IPS-15b (cell line): ENCODE results near the gene AGER.
A peak's percentile ranks its signal among the peaks of the same experiment; 100 is the strongest.

Experiments
- H3K27me3 ChIP-seq: one replicate; pipeline ENCODE4 v1.6.1; 2013; ENCODE audit warnings: low read length; ENCODE audit not compliant: control insufficient read depth, insufficient read depth
- H3K36me3 ChIP-seq: one replicate; pipeline ENCODE4 v1.6.1; 2013; ENCODE audit warnings: low read length; ENCODE audit not compliant: control insufficient read depth, insufficient read depth
- H3K4me1 ChIP-seq: one replicate; pipeline ENCODE4 v1.6.1; 2013; ENCODE audit warnings: mild to moderate bottlenecking, low read length; ENCODE audit not compliant: control insufficient read depth, insufficient read depth
- H3K4me3 ChIP-seq: one replicate; pipeline ENCODE4 v1.5.1; 2013; ENCODE audit warnings: low read depth, low read length
- H3K9ac ChIP-seq: one replicate; pipeline ENCODE4 v1.6.1; 2013; ENCODE audit warnings: low read depth, mild to moderate bottlenecking, low read length
- H3K9me3 ChIP-seq: one replicate; pipeline ENCODE4 v1.6.1; 2013; ENCODE audit warnings: mild to moderate bottlenecking, low read length; ENCODE audit not compliant: control insufficient read depth, insufficient read depth

Gene AGER

GRCh38 chr6:32181148-32181702, 2.8 kb downstream of the AGER start:
- Histone ChIP-seq H3K36me3 (peaks cover 25% of the 10 kb centered on the region), H3K9me3 (no peaks in the 10 kb centered on the region), H3K4me3 (no peak overlapping the region), H3K4me1 (peaks cover 5% of the 10 kb centered on the region), H3K9ac (no peak overlapping the region), H3K27me3 (no peaks in the 10 kb centered on the region)

- Histone ChIP-seq H3K36me3 (peaks cover 25% of the 10 kb centered on the region), H3K9me3 (no peaks in the 10 kb centered on the region), H3K27me3 (no peaks in the 10 kb centered on the region), H3K9ac (no peak overlapping the region), H3K4me1 (peaks cover 5% of the 10 kb centered on the region), H3K4me3 (peak overlapping the region; percentile 95)
Observed at GRCh38 chr6:32179766-32180405, 4.2 kb downstream of the AGER start.

GRCh38 chr6:32178547-32179440, 5.3 kb downstream of the AGER start:
- peak overlapping the region; percentile 77 for H3K9ac ChIP-seq
- peaks cover 5% of the 10 kb centered on the region for H3K4me1 ChIP-seq
- H3K36me3 ChIP-seq: peaks cover 25% of the 10 kb centered on the region
- no peaks in the 10 kb centered on the region for H3K27me3 ChIP-seq
- peak overlapping the region; percentile 95 for H3K4me3 ChIP-seq
- no peaks in the 10 kb centered on the region for H3K9me3 ChIP-seq

- Histone ChIP-seq H3K9me3 (no peaks in the 10 kb centered on the region), H3K36me3 (peaks cover 25% of the 10 kb centered on the region), H3K4me3 (peak within 1 kb of the TSS; percentile 95), H3K4me1 (peaks cover 10% of the 10 kb centered on the region), H3K9ac (peak within 1 kb of the TSS; percentile 93), H3K27me3 (no peaks in the 10 kb centered on the region)
Observed at GRCh38 chr6:32177788-32178546, 6.1 kb downstream of the AGER start, which contains the start of gene RNF5. TSS of gene RNF5 (plus strand) at chr6:32178405. CDS start at chr6:32178512, 107 bp downstream.

- H3K36me3 ChIP-seq: peaks cover 18% of the 10 kb centered on the region
- H3K27me3 ChIP-seq: no peaks in the 10 kb centered on the region
- H3K4me3 ChIP-seq: peak overlapping the region; percentile 95
- H3K4me1 ChIP-seq: peaks cover 10% of the 10 kb centered on the region
- H3K9ac ChIP-seq: peak overlapping the region; percentile 93
- H3K9me3 ChIP-seq: no peaks in the 10 kb centered on the region
Observed at GRCh38 chr6:32177183-32177787, 6.8 kb downstream of the AGER start.

GRCh38 chr6:32176476-32177182, 7.4 kb downstream of the AGER start:
- Histone ChIP-seq H3K4me1 (peaks cover 10% of the 10 kb centered on the region), H3K4me3 (peak overlapping the region; percentile 95), H3K9me3 (no peaks in the 10 kb centered on the region), H3K27me3 (no peaks in the 10 kb centered on the region), H3K9ac (peak overlapping the region; percentile 93), H3K36me3 (peaks cover 14% of the 10 kb centered on the region)

- Histone ChIP-seq H3K4me1 (peaks cover 10% of the 10 kb centered on the region), H3K9me3 (no peaks in the 10 kb centered on the region), H3K36me3 (peaks cover 10% of the 10 kb centered on the region), H3K9ac (peak within 1 kb of the TSS; percentile 93), H3K4me3 (peak within 1 kb of the TSS; percentile 95), H3K27me3 (no peaks in the 10 kb centered on the region)
Observed at GRCh38 chr6:32175711-32176475, 8.2 kb downstream of the AGER start, which contains the start of gene AGPAT1. TSS of gene AGPAT1 (minus strand) at chr6:32176084. CDS start at chr6:32171496, 4,588 bp downstream.

GRCh38 chr6:32175322-32175710, 8.7 kb downstream of the AGER start:
- H3K4me3 ChIP-seq: peak overlapping the region; percentile 93
- peaks cover 10% of the 10 kb centered on the region for H3K4me1 ChIP-seq
- no peaks in the 10 kb centered on the region for H3K27me3 ChIP-seq
- H3K9ac ChIP-seq: peak overlapping the region; percentile 87
- no peaks in the 10 kb centered on the region for H3K9me3 ChIP-seq
- peaks cover 14% of the 10 kb centered on the region for H3K36me3 ChIP-seq

GRCh38 chr6:32174416-32174815, 9.6 kb downstream of the AGER start:
- Histone ChIP-seq H3K36me3 (peaks cover 17% of the 10 kb centered on the region), H3K4me3 (peak overlapping the region; percentile 93), H3K9me3 (no peaks in the 10 kb centered on the region), H3K4me1 (peaks cover 9% of the 10 kb centered on the region), H3K27me3 (no peaks in the 10 kb centered on the region), H3K9ac (no peak overlapping the region)

GRCh38 chr6:32173051-32173727, 10.9 kb downstream of the AGER start:
- H3K9ac ChIP-seq: no peak overlapping the region
- H3K27me3 ChIP-seq: no peaks in the 10 kb centered on the region
- H3K9me3 ChIP-seq: no peaks in the 10 kb centered on the region
- peaks cover 5% of the 10 kb centered on the region for H3K4me1 ChIP-seq
- H3K4me3 ChIP-seq: no peak overlapping the region
- peaks cover 21% of the 10 kb centered on the region for H3K36me3 ChIP-seq
